GM12878 (cell line): Measurements from ENCODE around the gene XPNPEP1.

Source experiments
- CREB1 ChIP-seq: IDR thresholded peaks from 2 replicates; pipeline ENCODE4 v1.6.1; 2012; ENCODE audit warnings: low read depth, mild to moderate bottlenecking, inconsistent platforms
- EP300 ChIP-seq, 2 experiments: fragments of 150-350 bp in 1 of 2; IDR thresholded peaks; 2 replicates each; pipeline ENCODE4 v1.6.1; 2011 to 2012; ENCODE audit warnings: low read depth in 2 of 2, low read length in 2 of 2, borderline replicate concordance in 1 of 2, improper control_type of control experiment in 1 of 2, inconsistent platforms in 1 of 2; ENCODE audit not compliant: control insufficient read depth in 1 of 2
- GABPA ChIP-seq: IDR thresholded peaks from 2 replicates; pipeline ENCODE4 v1.6.1; 2014; ENCODE audit warnings: antibody characterized with exemption, low read depth, mild to moderate bottlenecking, inconsistent platforms
- JUND ChIP-seq: IDR thresholded peaks from 2 replicates; pipeline ENCODE4 v1.6.1; 2012; ENCODE audit warnings: low read depth, mild to moderate bottlenecking, low read length, improper control_type of control experiment, moderate library complexity
- MYC ChIP-seq: IDR thresholded peaks from 2 replicates; pipeline ENCODE4 v1.6.1; 2011; ENCODE audit warnings: mild to moderate bottlenecking, low read length, moderate library complexity, inconsistent platforms; ENCODE audit not compliant: insufficient read depth, insufficient replicate concordance, insufficient read length, severe bottlenecking
- NFIC ChIP-seq: IDR thresholded peaks from 2 replicates; pipeline ENCODE4 v1.6.1; 2012; ENCODE audit warnings: low read depth, mild to moderate bottlenecking, inconsistent platforms, low read length, moderate library complexity
- NR2F1 ChIP-seq: fragments of 450-650 bp; conservative IDR thresholded peaks from 2 replicates; pipeline ENCODE4 v1.6.1; 2017; ENCODE audit warnings: mild to moderate bottlenecking
- TF ChIP-seq, protein P1 (sequence below), 3 experiments: IDR thresholded peaks in 2 of 3; conservative IDR thresholded peaks in 1 of 3; 2 replicates each; pipeline ENCODE4 v1.5.1; 2011; ENCODE audit warnings: low read depth in 3 of 3, low read length in 3 of 3, mild to moderate bottlenecking in 3 of 3, control low read depth in 2 of 3, moderate library complexity in 2 of 3, inconsistent platforms in 1 of 3, mixed read lengths in 1 of 3; ENCODE audit not compliant: control insufficient read depth in 2 of 3, insufficient read depth in 1 of 3; ENCODE audit errors: extremely low read depth in 1 of 3
- TF ChIP-seq, protein P2 (sequence below): IDR thresholded peaks from 2 replicates; pipeline ENCODE4 v1.6.1; 2012; ENCODE audit warnings: mild to moderate bottlenecking, low read depth, low read length
- TF ChIP-seq, protein P3 (sequence below): fragments of 450-650 bp; IDR thresholded peaks from 2 replicates; pipeline ENCODE4 v1.6.1; 2017; ENCODE audit warnings: mild to moderate bottlenecking, moderate library complexity

DNA sequence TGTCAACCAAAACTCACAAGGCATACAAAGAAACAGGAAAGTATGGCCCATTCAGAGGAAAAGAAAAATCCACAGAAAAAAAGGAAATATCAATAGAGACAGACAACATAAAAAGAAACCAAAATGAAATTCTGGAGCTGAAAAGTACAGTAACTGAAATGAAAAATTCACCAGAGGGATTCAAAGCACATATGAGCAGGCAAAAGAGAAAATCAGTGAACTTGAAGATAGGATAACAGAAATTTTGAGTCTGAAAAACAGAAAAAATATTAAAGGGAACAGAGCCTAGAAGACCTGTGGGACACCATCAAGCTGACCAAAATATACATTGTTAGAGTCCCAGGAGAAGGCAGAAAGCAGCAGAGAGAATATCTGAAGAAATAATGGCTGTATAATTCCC, 60.6 kb downstream of the XPNPEP1 start:
- no peak for TF ChIP-seq GABPA
- TF ChIP-seq MYC: no peak
- TF ChIP-seq, protein P1, sequence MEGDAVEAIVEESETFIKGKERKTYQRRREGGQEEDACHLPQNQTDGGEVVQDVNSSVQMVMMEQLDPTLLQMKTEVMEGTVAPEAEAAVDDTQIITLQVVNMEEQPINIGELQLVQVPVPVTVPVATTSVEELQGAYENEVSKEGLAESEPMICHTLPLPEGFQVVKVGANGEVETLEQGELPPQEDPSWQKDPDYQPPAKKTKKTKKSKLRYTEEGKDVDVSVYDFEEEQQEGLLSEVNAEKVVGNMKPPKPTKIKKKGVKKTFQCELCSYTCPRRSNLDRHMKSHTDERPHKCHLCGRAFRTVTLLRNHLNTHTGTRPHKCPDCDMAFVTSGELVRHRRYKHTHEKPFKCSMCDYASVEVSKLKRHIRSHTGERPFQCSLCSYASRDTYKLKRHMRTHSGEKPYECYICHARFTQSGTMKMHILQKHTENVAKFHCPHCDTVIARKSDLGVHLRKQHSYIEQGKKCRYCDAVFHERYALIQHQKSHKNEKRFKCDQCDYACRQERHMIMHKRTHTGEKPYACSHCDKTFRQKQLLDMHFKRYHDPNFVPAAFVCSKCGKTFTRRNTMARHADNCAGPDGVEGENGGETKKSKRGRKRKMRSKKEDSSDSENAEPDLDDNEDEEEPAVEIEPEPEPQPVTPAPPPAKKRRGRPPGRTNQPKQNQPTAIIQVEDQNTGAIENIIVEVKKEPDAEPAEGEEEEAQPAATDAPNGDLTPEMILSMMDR (IDR thresholded peaks at IDR 0.05 in 2 of 3, conservative IDR thresholded peaks at IDR 0.05 in 1 of 3; ENCODE audit: control insufficient read depth in 2 of 3, extremely low read depth in 1 of 3, insufficient read depth in 1 of 3, low read depth in 3 of 3, low read length in 3 of 3): no peak
- TF ChIP-seq, protein P2, sequence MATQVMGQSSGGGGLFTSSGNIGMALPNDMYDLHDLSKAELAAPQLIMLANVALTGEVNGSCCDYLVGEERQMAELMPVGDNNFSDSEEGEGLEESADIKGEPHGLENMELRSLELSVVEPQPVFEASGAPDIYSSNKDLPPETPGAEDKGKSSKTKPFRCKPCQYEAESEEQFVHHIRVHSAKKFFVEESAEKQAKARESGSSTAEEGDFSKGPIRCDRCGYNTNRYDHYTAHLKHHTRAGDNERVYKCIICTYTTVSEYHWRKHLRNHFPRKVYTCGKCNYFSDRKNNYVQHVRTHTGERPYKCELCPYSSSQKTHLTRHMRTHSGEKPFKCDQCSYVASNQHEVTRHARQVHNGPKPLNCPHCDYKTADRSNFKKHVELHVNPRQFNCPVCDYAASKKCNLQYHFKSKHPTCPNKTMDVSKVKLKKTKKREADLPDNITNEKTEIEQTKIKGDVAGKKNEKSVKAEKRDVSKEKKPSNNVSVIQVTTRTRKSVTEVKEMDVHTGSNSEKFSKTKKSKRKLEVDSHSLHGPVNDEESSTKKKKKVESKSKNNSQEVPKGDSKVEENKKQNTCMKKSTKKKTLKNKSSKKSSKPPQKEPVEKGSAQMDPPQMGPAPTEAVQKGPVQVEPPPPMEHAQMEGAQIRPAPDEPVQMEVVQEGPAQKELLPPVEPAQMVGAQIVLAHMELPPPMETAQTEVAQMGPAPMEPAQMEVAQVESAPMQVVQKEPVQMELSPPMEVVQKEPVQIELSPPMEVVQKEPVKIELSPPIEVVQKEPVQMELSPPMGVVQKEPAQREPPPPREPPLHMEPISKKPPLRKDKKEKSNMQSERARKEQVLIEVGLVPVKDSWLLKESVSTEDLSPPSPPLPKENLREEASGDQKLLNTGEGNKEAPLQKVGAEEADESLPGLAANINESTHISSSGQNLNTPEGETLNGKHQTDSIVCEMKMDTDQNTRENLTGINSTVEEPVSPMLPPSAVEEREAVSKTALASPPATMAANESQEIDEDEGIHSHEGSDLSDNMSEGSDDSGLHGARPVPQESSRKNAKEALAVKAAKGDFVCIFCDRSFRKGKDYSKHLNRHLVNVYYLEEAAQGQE: no peak
- no peak for TF ChIP-seq CREB1
- TF ChIP-seq, protein P3, sequence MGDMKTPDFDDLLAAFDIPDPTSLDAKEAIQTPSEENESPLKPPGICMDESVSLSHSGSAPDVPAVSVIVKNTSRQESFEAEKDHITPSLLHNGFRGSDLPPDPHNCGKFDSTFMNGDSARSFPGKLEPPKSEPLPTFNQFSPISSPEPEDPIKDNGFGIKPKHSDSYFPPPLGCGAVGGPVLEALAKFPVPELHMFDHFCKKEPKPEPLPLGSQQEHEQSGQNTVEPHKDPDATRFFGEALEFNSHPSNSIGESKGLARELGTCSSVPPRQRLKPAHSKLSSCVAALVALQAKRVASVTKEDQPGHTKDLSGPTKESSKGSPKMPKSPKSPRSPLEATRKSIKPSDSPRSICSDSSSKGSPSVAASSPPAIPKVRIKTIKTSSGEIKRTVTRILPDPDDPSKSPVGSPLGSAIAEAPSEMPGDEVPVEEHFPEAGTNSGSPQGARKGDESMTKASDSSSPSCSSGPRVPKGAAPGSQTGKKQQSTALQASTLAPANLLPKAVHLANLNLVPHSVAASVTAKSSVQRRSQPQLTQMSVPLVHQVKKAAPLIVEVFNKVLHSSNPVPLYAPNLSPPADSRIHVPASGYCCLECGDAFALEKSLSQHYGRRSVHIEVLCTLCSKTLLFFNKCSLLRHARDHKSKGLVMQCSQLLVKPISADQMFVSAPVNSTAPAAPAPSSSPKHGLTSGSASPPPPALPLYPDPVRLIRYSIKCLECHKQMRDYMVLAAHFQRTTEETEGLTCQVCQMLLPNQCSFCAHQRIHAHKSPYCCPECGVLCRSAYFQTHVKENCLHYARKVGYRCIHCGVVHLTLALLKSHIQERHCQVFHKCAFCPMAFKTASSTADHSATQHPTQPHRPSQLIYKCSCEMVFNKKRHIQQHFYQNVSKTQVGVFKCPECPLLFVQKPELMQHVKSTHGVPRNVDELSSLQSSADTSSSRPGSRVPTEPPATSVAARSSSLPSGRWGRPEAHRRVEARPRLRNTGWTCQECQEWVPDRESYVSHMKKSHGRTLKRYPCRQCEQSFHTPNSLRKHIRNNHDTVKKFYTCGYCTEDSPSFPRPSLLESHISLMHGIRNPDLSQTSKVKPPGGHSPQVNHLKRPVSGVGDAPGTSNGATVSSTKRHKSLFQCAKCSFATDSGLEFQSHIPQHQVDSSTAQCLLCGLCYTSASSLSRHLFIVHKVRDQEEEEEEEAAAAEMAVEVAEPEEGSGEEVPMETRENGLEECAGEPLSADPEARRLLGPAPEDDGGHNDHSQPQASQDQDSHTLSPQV: no peak
- TF ChIP-seq JUND: no peak
- TF ChIP-seq EP300 (IDR thresholded peaks at IDR 0.05; ENCODE audit: borderline replicate concordance in 1 of 2, control insufficient read depth in 1 of 2, low read depth in 2 of 2, low read length in 2 of 2): no peak
- TF ChIP-seq NFIC: no peak
- no peak for TF ChIP-seq NR2F1
